SIG-M5 treated with dmso at 0.1 percent for 504 hours (cell line): ENCODE data around the gene KLF18.
"Not testable (repeated sequence)": the region's sequence is repeated elsewhere in the genome, so short reads cannot be mapped to it uniquely, and the experiment has no call there.

ENCODE experiments used
- DNase-seq: peaks from one replicate; lab custom pipeline; 2025; ENCODE audit not compliant: unreplicated experiment; lab: John Stamatoyannopoulos, UW

The KLF18 gene

DNA sequence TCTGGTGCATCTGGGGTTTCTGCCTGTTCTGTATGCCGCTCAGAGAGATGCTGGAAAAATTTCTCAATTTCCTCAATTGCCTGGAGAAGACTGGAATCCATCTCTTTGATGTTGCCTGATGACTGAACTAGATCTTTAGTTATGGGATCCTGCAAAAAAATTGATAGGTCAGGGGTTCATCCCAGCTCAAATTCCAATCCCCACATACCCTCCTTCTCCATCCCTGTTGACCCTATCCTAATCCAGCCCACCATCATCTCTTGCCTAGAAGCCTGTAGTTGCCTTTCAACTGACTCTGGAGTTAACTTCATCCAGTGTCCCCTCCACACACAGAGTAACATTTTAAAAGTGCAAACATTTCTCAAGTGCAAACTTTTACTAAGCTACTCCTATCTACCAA, at the start of gene KLF18:
TSS of gene KLF18 (minus strand) at position 101 of the 400 bp plus-strand sequence. CDS start at position 101, 0 bp downstream.
- DNase-seq, result no peak

DNA sequence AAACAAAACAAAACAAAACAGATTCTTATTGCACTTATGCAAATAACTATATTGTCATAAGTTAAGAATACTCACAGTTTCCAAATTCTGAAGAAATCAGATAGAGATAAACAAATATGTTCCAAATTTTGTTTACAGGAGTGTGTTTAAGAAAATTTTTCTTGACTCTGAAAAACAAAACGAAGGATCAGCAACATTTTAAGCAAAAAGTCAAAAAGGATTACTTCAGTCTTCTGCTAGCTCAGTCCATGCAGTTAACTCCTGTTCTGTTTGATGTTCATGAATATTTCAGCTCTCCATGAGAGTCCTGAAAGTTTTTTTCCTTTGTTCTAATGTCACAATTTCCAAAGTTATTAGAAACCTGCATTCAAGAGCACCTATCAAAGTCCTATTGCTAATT, 33.2 kb upstream of the KLF18 start:
- no peak for DNase-seq

DNA sequence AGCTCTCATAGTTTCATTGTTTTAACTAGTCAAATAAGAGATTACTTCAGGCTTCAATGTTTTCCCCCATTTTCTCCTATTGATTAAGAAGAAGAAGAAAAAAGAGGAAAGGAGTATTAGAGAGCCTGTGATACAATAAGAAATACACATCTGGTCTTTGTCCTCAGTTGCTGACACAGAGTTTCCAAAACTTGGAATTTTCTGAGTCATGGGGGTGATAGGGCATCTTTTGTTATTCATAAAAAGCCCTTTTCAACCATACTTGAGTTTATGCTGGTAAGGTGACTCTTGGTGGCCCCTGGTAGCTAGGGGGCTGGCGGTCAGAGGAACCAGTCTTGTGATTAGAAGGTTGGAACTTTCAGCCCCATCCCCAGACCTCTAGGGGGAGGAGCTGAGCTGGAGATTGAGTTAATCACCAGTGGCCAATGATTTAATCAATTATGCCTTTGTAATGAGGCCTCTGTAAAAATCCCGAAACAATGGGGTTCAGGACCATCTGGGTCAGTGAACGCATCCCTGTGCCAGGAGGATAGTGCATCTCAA, 28.9 kb upstream of the KLF18 start:
- no peak for DNase-seq

DNA sequence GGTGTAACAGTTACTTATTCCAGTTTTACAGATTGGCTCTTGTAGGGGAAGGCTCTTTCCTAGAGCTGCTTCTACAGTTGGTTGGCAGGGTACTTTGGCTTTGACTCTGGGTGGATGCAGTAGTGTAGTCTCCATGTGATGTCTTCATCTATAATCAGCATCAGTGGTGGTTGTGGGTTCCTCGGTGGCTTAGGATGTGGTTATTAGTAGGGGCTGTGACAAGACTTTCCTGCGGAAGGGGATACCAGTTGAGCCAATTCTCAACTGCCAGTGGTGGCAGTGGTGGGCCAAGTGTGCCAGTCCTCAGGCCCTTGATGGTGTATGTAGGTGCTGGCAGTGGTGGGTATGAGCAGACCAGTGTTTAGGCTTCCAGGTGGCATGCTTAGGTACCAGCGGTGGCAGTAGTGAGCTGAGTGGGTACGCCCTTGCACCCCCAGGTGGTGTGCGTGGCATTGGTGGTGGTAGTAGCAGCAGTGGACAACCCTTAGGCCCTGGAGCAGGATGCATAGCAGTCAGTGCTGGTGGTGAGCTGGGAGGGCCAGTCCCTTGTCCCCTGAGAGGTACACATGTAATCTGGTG, 27.2 kb upstream of the KLF18 start:
- no peak for DNase-seq

DNA sequence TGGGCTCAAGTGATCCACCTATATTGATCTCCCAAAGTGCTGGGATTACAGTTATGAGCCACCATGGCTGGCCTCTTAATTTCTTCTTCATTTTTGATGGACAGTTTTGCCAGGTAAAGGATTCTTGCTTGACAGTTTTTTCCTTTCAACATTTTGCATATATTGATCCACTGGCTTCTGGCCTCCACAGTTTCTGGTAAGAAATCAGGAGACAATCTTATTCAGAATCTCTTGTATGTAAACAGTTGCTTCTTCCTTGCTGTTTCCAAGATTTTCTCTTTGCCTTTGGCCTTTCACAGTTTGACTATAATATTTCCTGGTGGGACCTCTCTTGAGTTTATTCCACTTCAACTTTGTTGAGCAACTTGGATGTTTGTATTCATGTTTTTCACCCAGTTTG, 20.1 kb upstream of the KLF18 start:
- DNase-seq, result no peak

DNA sequence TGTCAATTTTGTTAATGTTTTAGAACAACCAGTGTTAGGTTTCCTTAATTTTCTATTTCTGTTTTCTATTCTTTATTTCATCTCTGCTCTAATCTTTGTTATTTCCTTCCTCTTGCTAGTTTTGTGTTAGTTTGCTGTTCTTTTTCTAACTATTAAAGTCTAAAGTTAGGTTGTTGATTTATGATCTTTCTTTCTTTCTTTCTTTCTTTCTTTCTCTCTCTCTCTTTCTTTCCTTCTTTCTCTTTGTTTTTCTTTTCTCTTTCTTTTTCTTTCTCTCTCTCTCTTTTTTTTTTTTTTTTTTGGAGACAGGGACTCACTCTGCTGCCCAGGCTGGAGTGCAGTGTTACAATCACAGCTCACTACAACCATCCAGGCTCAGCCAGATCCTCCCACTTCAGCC, 17.4 kb upstream of the KLF18 start:
- DNase-seq, result no peak

DNA sequence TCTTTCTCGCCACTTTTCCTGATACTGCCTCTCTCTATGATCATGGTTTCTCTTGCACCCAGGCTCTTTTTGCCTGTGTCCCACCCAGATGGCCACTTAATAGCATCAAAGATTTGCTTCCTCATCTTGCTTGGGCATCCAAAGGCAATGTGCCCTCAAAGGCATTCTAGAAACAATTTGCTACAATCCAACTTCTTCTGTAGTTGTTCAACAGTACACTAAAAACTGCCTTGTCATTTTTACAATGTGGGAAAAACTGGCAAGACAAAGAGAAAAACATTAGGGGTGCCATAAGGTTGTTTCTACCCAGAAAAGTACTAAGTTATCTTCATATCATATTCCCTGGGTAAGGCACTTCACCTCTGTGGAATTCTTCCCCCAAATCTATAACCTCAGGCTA, 16.5 kb upstream of the KLF18 start:
- DNase-seq, result no peak

DNA sequence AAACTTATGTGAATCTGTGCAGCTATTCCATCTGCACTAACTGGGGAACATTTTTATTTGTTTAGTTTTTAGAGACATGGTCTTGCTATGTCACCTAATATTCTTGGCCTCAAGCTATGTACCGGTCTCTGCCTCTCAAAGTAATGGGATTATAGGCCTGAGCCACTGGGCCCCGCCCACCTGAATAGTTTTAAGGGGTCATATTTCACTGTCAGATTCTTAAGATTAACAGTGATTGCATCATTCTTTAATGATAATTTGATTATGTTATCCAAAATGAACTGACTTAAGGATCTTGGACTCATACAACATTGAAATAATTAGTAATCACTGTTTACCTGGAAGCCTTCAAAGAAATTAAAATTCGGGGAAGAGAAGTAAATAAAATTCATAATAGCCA, 12.6 kb upstream of the KLF18 start:
- no peak for DNase-seq

DNA sequence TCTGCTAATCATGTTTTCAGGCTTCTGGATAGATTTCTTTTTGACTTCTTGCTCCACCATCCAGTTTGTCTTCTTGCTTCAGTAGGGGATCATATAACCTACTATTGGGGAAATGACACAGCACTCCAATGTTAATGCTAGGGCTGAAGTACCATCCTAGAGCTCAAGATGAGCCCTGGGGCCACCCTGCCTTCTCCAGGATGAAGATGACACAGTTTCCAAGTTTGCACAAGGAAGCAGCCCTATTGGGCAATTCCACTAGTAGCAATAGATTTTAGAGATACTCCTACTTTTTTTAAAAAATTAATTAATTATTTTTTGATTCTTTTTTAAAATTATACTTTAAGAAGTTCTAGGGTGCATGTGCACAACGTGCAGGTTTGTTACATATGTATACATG, 11.3 kb upstream of the KLF18 start:
- DNase-seq, result no peak

DNA sequence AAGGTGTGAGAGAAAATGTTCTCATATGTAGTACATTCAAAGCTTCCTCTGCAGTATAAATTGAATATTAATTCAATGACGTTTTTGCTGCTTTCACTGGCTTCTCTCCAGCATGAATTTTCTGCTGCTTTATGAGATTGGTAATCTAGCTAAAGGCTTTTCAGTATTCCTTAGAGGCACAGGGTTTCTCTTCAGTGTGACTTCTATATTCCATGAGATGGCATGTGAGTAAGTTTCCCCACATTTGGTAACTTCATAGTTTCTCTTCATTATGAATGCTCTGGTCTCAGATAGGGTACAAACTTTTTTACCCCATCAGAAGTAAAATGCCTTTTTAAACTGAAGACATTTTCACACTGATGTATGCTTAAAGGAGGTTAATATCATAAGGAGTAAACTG, 10.4 kb upstream of the KLF18 start:
- DNase-seq, result no peak

DNA sequence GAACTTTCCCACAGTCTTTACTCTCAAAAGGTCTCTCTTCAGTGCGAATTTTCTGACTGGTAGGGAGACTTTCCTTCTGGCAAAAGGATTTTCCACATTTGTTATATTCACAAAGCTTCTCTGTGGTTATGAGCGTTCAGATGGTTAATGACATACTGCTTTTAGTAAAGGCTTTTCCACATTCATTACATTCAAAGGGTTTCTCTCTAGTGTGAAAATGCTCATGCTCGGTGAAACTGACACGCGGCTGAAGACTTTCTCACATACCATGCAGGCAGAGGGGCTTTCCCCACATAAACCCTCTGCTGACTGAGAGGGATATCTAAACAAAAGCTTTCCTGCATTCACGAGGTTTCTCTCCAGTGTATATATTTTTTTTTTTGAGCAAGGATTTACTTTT, 9.9 kb upstream of the KLF18 start:
- no peak for DNase-seq

DNA sequence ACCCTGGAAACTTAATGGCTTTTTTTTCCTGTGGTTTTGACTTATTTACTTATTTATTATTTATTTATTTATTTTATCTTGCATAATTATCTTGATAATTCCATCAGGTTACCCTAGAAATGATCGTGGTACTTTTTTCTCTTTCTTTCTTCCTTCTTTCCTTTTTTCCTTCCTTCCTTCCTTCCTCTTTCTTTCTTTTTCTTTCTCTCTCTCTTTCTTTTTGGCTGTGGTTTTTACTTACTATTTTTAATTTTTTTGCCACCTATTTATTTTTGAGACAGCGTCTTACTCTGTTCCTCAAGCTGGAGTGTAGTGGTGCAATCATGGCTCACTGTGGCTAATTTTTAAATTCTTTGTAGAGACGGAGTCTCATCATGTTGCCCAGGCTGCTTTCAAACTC, 6.2 kb upstream of the KLF18 start:
- DNase-seq, result no peak

DNA sequence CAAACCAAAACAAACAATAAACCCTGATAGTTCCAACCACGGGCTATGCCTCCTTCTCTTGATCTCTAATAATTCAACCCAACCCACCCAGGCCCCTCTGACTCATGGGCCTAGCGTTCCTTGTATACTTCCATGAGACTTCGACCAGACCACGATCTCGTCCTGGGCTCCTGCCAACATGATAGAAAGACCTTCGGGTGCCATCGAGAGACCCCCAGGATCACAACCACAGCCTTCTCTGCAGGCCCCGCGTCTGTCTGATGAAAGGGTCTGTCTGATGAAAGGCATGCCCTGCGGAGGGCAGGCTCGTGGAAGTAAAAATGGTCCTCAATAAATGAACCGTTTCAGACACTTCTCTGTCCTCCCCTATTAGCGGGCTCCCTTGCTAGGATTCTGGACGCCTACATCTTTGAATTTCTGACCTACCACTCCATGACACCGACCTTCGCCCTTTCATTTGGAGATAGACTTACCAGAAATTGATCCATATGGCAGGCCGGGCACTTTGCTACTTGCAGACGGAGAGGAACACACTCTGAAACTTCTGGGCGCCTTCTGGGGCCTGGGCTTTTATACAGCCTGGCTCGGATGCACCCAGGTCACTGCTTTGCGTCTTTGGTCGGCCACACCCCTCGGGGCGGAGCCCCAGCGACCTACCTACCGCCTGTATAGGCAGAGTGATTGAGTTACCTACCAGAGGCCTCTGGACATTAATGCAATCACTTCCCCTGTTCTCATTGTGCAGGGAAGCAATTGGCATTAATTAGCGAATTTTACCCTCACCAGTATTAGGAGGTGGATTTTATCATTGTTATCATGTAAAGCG, 5.3 kb upstream of the KLF18 start:
- DNase-seq, result no peak

DNA sequence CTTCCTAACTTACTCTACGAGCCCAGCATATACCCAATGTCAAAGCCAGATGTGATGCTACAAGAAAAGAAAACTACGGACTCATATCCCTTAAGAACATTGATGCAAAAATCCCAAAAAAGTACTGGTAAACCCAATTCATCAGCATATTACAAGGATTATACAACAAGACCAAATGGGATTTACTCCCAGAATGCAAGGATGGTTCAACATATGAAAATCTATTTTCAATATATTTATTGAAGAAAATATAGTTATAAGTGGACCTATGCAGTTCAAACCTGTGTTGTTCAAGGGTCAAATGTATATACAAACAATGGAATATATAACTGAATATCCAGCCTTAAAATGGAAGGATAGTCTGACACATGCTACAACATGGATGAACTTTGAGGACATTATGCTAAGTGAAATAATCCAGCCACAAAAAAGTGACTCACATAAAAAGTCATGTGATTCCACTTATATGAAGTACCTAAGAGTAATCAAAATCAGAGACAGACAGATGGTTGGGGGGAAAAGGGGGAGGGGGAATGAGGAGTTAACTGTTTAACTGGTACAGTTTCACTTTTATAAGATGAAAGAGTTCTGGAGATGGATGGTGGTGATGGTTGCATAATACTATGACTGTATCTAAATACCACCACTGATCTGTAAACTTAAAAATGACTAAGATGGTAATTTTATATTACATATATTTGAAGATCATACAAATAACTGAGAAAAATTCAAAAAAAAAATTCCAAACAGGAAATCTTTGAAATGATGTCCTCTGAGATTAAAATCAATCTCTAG, 3.7 kb upstream of the KLF18 start:
- no peak for DNase-seq

DNA sequence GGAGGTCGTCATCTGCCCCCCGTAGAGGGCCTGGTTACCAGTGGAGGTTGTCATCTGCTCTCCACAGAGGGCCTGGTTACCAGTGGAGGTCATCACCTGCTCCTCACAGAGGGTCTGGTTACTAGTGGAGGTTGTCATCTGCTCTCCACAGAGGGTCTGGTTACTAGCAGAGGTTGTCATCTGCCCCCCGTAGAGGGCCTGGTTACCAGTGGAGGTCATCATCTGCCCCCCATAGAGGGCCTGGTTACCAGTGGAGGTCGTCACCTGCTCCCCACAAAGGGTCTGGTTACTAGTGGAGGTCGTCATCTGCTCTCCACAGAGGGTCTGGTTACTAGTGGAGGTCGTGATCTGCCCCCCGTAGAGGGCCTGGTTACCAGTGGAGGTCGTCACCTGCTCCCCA, 1.9 kb downstream of the KLF18 start:
- not testable (repeated sequence) for DNase-seq

DNA sequence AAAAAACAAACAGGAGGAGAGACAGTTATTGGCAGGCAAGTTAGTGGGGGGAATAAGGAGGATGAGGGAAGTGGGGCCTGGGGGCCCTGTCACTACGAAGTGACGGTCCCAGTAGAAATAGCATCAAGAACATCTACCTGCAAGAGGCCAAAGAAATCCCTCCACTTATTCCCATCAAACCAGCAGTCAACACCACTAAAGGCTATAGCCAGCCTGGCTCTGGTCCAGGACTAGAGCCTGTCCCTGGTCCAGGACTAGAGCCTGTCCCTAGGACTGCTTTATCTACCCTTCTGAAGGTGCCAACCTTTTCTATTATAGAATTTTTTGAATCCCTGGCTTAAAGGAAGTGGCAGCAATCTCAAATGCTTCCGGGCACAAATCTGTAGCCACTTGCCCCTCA, 3.2 kb downstream of the KLF18 start:
- DNase-seq, result no peak

DNA sequence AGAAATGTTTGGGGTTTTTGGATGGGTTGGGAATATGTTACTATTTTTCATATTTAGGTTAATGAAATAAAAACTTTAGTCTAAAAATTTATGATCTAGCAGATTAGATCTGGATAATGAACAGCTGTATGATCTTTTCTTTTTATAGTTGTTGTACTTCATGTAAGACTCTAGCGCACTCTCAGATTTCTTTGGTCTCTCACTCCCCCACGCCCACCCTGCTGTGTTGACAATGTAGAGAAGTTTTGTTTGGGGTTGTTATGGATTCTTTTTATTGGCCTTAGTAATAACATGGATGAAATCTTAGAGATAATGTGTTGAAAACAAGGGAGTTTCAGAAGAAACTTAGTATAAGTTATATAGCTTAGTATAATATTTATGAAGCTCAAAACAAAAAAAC, 5.5 kb downstream of the KLF18 start:
- no peak for DNase-seq

DNA sequence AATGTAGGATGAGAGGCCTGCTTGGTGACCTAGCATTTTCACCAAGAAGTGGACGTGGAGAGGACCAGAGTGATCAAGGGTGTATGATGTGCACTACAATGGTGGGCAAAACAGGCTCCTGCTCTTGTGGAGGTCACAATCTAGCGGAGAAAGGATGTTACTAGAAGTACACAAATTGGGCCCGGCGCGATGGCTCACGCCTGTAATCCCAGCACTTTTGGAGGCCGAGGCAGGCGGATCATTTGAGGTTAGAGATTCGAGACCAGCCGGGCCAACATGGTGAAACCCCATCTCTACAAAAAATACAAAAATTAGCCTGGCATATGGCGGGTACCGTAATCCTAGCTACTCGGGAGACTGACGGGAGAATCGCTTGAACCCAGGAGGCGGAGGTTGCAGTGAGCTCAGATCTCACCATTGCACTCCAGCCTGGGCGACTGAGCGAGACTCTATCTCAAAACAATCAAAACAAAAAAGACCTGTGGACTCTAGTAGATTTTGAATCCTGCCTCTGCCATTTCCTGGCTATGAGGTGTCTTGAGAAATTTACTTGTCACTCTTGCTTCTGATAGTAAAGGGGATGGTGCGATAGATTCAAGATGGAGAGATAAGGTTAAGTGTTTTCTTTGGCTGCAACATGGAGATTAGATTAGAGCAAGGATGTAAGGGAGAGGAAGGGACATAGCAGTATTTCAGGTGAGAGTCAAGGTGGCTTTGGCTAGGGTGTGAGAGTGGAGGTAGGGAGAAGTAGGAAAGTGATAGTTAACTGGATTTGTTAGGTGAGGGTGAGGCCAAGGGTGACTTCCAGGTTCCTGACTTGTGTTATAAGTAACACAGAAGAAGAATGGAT, 7.1 kb downstream of the KLF18 start:
- no peak for DNase-seq

DNA sequence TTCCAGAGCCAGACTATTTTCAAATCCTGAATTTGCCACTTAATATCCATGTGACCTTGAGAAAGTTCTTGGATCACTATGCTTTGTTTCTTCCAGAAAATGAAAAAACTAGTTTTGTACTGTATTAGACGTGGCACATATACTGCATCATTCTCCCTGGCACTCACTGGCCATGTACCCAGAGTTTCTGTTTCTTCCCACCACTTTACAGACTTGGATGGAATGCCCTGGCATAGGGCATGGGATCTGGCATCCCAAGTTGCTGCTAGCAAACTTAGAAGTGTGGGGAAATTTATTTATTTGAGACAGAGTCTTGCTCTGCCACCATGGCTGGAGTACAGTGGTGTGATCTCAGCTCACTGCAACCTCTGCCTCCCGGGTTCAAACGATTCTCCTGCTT, 10.0 kb downstream of the KLF18 start:
- DNase-seq, result no peak

DNA sequence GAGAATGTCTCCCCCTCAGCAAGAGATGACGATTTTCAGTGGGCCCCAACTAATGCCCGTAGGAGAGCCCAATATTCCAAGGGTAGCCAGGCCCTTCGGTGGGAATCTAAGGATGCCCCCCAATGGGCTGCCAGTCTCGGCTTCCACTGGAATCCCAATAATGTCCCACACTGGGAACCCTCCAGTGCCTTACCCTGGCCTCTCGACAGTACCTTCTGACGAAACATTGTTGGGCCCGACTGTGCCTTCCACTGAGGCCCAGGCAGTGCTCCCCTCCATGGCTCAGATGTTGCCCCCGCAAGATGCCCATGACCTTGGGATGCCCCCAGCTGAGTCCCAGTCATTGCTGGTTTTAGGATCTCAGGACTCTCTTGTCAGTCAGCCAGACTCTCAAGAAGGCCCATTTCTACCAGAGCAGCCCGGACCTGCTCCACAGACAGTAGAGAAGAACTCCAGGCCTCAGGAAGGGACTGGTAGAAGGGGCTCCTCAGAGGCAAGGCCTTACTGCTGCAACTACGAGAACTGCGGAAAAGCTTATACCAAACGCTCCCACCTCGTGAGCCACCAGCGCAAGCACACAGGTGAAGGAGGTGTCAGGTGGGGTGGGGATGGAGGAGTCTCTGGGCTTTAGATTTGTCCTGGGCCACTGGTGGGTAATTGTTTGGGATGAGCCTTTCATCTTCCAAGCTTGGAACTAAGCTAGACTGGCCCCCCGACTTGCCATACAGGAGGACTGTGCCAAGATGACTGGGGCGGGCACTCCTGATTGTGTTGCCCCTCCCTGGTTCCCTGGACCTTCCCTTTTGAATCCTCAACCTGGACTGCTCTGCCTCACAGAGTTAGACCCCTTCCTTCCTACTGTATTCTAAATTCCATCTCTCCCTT, 11.6 kb downstream of the KLF18 start:
- no peak for DNase-seq
